HG03139 (cell line): Measurements from ENCODE around the gene TSPY1.
"Not testable (repeated sequence)": the region's sequence is repeated elsewhere in the genome, so short reads cannot be mapped to it uniquely, and the experiment has no call there.

Source experiments
- ATAC-seq: cut with Tn5 transposase; IDR thresholded peaks from one replicate; pipeline ENCODE4 v1.9.1; 2021; ENCODE audit not compliant: unreplicated experiment

Gene TSPY1

GRCh38 chrY:9466655-9467054 lies at the start of gene TSPY1:
Gene TSPY1 (plus strand): TSS chrY:9466955. CDS start chrY:9467001, 46 bp downstream.
- ATAC-seq = not testable (repeated sequence)

DNA sequence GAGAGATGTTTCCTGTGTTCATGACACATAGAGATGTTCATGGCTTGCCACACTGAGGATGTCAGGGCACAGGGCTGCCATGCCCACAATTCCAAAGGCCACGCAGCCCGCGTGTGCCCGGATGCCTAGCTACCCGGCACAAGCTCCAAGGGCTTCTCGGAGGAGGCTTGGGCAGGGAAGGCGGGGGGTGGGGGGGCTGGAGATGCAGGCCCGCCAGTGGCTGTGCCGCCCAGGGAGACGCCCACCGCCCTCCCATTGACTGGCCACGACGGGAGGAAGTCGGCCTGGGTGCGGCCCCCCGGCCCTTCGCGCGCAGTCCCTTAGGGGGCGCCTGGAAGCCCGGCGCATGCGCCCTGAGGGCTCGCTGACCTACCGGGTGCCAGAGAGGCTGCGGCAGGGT lies 20.2 kb downstream of the TSPY1 start, which contains the start of gene TSPY9:
TSPY9 (plus strand) TSS at position 301 of the 400 bp plus-strand sequence; CDS start at position 347, 46 bp downstream.
- not testable (repeated sequence) for ATAC-seq

GRCh38 chrY:9504396-9504795 lies 37.6 kb downstream of the TSPY1 start:
- ATAC-seq = not testable (repeated sequence)

- not testable (repeated sequence) for ATAC-seq
These were observed 49.5 kb downstream of the TSPY1 start for GRCh38 chrY:9516287-9516686.
